SHP77 treated with DMSO at 0.1 percent for 48 hours (cell line): ENCODE data around the gene TICAM1.
"Not testable (repeated sequence)": the region's sequence is repeated elsewhere in the genome, so short reads cannot be mapped to it uniquely, and the experiment has no call there.

Experiments
- DNase-seq: peaks from one replicate; lab custom pipeline; 2025; lab: John Stamatoyannopoulos, UW

TICAM1 gene

DNA sequence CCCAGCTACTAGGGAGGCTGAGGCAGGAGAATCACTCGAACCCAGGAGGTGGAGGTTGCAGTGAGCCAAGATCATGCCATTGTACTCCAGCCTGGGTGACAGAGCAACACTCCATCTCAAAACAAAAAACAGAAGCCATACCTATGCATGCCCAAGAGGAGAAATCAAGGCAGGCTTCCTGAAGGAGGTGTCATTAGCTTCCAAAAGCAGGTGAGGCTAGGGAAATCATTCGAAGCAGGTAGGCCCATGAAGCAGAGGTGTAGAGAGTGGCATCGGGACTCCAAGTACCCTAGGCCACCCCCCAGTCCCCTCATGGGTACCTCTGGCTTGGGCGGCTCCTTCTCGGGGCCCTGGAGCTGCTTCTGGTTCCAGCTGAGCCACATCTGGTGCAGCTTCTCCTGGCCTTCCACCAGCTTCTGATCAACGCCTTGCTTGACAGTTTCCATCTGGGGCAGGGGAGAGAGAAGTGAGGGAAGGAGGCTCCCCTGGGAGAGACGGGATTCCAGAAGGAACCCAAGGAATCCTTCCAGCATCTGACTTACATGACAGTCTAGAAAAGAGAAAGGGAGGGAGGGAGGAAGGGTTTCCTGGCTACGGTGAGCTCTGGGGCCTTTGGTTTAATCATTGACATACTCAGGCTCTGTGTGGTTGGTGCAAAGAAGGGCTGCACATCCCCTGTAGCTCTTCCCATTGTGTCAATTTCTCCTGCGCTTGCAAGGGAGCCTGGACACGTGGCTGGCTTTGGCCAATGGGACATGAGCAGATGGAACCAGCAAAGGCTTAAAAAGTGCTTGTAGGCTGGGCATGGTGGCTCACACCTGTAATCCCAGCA is 13.1 kb upstream of the TICAM1 start:
- DNase-seq = no peak

GRCh38 chr19:4843647-4843965 is 12.1 kb upstream of the TICAM1 start:
- no peak for DNase-seq

DNA sequence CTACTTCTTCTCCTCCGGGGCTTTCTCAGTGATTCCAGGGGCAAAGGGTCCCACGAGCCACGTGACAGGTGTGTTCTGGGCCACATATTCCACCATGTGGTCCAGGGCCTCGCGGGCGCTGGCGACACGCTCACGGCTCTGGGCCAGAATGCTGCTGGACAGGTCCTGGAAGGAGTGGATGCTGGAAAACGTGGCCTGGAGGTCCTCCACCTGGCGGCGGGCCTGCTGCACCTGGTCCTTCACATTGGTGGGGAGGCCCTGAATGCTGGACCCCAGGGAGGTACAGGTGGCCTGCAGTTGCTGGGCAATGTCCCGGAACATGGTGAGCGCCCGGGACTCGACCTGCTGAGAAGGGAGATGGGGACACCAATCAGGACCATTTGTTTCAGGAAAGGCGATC is 7.7 kb upstream of the TICAM1 start:
- DNase-seq = no peak

- no peak for DNase-seq
Observed at GRCh38 chr19:4832776-4833175, 1.3 kb upstream of the TICAM1 start.

GRCh38 chr19:4831979-4832340 is 448 bp upstream of the TICAM1 start:
- DNase-seq = not testable (repeated sequence)

DNA sequence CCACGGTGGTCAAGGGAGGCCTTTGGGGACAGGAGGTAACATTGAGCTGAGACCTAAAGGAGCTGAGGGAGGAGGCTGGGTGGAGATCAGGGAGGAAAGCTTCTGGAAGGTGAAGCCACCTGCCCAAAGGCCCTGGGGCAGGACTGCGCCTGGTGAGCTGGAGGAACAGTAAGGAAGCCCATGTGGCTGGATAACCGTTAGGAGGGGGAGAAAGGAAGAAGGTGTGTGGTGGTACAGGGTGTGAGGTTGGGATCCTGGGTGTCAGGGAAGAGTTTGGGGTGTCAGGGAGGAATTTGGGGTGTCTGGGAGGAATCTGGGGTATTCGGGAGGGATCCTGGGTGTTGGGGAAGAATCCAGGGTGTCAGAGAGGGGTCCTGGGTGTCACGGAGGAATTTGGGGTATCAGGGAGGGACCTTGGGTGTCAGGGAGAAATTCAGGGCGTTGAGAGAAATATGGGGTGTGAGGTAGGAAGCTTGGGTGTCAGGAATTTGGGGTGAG is 695 bp downstream of the TICAM1 start:
- DNase-seq = no peak

DNA sequence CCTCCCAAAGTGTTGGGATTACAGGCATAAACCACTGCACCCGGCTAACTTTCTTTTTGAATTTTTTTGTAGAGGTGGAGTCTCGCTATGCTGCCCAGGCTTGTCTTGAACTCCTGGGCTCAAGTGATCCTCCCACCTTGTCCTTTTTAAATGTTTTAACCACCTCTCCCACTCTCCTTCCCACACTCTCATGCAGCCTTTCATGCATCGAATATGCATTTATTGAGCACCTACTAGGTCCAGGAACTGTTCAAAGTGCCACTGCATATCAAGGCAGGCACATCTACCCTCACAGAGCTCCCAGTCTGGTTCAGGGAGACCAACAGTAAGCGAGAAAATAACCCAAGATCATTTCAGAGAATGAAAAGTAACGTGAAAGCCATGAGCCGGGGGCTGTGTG is 1.2 kb downstream of the TICAM1 start:
- DNase-seq = no peak

- no peak for DNase-seq
Observed at GRCh38 chr19:4829001-4829712, 2.4 kb downstream of the TICAM1 start.

- no peak for DNase-seq
Observed at GRCh38 chr19:4823577-4823976, 7.9 kb downstream of the TICAM1 start.

- DNase-seq = not testable (repeated sequence)
Observed at GRCh38 chr19:4822354-4822753, 9.2 kb downstream of the TICAM1 start.

DNA sequence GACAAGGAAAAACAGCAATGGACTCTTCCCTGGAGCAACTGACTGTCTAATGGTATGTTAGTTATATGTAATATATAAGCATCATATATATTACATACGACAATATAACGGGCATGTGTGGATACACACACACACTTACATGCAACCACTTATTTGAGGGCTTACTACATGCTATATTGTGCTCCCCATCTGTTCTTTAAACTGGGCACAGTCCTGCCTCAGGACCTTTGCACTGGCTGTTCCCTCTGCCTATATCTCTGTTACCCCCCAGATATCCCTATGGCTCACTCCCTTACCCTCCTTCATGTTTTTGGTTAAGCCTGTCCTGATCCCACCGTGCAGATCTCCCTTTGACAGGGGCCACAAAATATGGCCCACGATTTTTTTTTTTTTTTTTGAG is 10.2 kb downstream of the TICAM1 start:
- DNase-seq = no peak

GRCh38 chr19:4817467-4818277 is 13.8 kb downstream of the TICAM1 start:
- DNase-seq = no peak

DNA sequence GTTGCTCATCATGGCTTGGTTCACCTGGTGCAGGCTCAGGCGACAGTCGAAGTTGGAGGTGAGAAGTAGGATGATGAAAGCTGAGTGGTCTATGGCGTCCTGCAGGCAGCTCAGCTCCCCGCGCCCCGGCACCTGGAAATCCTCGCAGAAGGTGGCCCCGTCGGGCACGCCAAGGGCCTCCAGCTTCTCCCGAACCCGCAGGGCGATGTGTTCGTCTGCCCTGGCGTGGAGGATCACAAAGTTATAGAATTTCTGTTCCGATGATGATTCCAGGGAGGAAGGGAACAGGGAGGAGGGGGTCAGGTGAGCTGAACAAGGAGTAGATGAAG is 14.6 kb downstream of the TICAM1 start:
- no peak for DNase-seq

DNA sequence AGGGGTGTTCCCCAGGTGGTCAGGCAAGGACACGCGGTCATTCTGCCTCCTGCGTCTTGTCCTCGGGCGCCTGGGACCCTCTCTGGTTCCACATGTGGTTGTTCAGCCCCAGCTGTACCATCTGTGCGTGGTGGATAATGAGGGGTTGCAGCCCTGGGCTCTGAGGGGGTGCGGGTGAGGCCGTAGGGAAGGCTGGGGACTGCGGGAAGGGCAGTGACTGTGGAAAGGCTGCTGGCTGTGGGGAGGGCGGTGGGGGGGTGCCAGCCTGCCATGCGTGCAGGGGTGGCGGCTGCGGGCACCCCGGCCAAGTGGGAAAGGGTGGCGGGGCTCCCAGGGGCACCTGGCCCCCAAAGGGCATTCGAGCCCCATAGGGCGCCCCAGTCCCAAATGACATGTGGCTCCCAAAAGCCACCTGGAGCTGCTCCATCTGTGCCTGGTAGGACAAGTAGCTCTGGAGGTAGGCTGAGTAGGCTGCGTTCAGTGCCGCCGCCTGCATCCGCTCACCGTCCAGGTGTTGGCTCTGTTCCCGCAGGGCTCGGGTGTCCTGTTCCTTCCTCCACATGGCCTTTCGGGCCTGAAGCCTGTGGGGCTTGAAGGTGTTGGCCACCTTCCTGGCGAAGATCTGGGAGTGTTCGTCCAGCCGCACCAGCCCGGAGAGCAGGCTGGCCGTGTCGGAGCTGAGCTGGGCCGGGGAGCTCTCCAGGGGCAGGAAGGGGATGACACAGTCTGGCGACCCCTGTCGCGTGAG is 15.1 kb downstream of the TICAM1 start:
- no peak for DNase-seq

- DNase-seq = peak; percentile 90
Observed at GRCh38 chr19:4815426-4816201, 15.9 kb downstream of the TICAM1 start.

DNA sequence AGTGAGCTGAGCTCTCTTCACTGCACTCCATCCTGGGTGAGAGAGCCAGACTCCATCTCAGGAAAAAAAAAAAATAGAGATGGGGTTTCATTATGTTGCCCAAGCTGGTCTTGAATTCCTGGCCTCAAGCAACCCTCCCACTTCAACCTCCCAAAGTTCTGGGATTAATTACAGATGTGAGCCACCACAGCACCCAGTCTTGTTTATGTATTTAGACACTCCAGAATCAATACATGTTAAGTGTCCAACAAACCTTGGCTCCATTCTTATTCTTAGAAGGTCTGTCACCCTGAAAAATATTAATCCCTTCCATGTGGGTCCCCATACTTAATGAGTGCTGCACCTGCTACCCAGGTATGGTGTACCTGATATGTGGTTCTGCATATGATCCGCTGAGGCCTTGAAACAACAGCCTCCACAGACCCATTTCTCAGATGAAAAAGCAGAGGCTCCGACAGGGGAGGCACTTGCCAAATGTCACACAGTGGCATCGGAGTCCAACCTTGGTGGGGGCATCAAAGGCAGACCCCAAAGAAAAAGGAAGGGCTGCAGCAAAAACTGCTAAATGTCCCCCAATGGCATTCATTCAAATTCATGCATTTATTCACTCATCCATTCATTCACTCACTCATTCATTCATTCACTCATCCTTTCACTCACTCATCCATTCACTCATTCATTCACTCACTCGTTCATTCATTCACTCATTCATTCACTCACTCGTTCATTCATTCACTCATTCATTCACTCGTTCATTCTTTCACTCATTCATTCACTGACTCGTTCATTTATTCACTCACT is 16.7 kb downstream of the TICAM1 start:
- DNase-seq = no peak

DNA sequence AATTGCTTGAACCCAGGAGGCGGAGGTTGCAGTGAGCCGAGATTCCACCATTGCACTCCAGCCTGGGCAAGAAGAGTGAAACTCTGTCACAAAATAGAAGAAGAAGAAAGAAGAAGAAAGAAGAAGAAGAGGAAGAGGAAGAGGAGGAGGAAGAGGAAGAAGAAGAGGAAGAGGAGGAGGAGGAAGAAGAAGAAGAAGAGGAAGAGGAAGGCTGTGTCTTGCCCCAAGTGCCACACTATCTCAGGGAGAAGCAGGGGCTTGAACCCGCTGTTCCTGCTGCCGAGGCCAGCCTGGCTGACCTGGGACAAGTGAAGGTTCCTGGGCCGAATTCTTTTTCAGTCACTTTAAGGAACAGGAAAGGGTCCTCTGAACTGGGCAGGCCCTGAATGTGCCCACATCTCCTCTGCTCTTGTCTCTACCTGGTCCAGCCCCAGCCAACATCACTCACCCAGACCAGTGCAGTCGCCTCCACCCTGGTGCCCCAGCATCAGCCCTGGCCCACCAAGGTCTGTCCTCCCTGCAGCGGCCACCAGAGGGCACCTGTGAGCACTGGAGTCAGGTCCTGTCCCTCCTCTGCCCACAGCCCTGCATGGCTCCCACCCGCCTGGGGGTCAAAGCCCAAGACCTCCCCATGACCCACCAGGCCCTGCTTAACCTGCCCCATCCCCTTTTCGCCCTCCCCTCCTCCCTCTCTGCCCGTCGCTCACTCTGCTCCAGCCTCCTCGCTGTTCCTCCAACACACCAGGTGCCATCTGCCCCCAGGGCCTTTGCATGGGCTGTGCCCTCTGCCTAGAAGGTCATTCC is 20.0 kb downstream of the TICAM1 start:
- peak; percentile 25 for DNase-seq

- DNase-seq = no peak
Observed at GRCh38 chr19:4807188-4807587, 24.3 kb downstream of the TICAM1 start.

- DNase-seq = no peak
Observed at GRCh38 chr19:4806384-4806783, 25.1 kb downstream of the TICAM1 start.

DNA sequence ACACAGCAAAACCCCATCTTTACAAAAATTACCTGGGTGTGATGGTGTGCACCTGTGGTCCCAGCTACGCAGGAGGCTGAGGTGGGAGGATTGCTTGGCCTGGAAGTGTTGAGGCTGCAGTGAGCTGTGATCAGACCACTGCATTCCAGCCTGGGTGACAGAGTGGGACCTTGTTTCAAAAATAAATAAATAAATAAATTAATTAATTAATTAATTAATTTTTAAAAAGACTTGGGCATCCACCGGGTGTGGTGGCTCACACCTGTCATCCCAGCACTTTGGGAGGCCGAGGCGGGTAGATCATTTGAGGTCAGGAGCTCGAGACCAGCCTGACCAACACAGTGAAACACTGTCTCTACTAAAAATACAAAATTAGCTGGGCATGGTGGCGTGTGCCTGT is 26.4 kb downstream of the TICAM1 start:
- DNase-seq = not testable (repeated sequence)
